HCEC 1CT (cell line): Measurements from ENCODE around the gene MMP2.

Experiments used
- DNase-seq: peaks from one replicate; pipeline ENCODE4 v3.0.0-alpha.2; 2017

MMP2 gene

GRCh38 chr16:55469821-55470532 lies 9.0 kb upstream of the MMP2 start:
- no peak for DNase-seq

- DNase-seq = no peak
These were observed 8.2 kb upstream of the MMP2 start for GRCh38 chr16:55470533-55471371.

GRCh38 chr16:55471448-55472097 lies 7.4 kb upstream of the MMP2 start:
- DNase-seq = peak; percentile 81

- DNase-seq = no peak
These were observed 5.4 kb upstream of the MMP2 start for GRCh38 chr16:55473587-55473986.

GRCh38 chr16:55474821-55475220 lies 4.2 kb upstream of the MMP2 start:
- no peak for DNase-seq

- DNase-seq = no peak
These were observed 3.1 kb upstream of the MMP2 start for GRCh38 chr16:55475919-55476318.

GRCh38 chr16:55476625-55477533 lies 2.1 kb upstream of the MMP2 start:
- DNase-seq = no peak

GRCh38 chr16:55477736-55478135 lies 1.3 kb upstream of the MMP2 start:
- no peak for DNase-seq

- DNase-seq = no peak
These were observed 587 bp downstream of the MMP2 start for GRCh38 chr16:55479430-55480140.

GRCh38 chr16:55480228-55480655 lies 1.2 kb downstream of the MMP2 start:
- peak; percentile 89 for DNase-seq

- DNase-seq = no peak
These were observed 2.0 kb downstream of the MMP2 start for GRCh38 chr16:55481023-55481422.

- peak; percentile 59 for DNase-seq
These were observed 3.1 kb downstream of the MMP2 start for GRCh38 chr16:55482056-55482455.

- peak; percentile 94 for DNase-seq
These were observed 8.2 kb downstream of the MMP2 start for GRCh38 chr16:55487048-55487803.

GRCh38 chr16:55488306-55488705 lies 9.3 kb downstream of the MMP2 start:
- no peak for DNase-seq

- DNase-seq = no peak
These were observed 10.3 kb downstream of the MMP2 start for GRCh38 chr16:55489119-55489955.

GRCh38 chr16:55489956-55490265 lies 10.9 kb downstream of the MMP2 start:
- DNase-seq = no peak

- DNase-seq = no peak
These were observed 11.3 kb downstream of the MMP2 start for GRCh38 chr16:55490301-55490700.

- no peak for DNase-seq
These were observed 12.7 kb downstream of the MMP2 start for GRCh38 chr16:55491691-55492090.

GRCh38 chr16:55492756-55493380 lies 13.9 kb downstream of the MMP2 start:
- no peak for DNase-seq

GRCh38 chr16:55494994-55495421 lies 16.0 kb downstream of the MMP2 start:
- peak; percentile 75 for DNase-seq
